K562 (cell line): ENCODE results near the gene YBX3. TPM values are rescaled to one million over a fixed set of nuclear protein-coding genes. Genes with fewer than 3 reads are reported as not detected.

Source experiments
- CREM ChIP-seq: IDR thresholded peaks from 2 replicates; pipeline ENCODE4 v1.6.1; 2014; ENCODE audit warnings: antibody characterized with exemption, low read depth
- DPF2 ChIP-seq: fragments of 450-650 bp; IDR thresholded peaks from 2 replicates; pipeline ENCODE4 v1.6.1; 2016
- KAT2B ChIP-seq: IDR thresholded peaks from one replicate; pipeline ENCODE4 v1.6.1; 2012; ENCODE audit warnings: low read depth, mild to moderate bottlenecking, control low read depth, inconsistent platforms, low read length, moderate library complexity
- MITF ChIP-seq: IDR thresholded peaks from 2 replicates; pipeline ENCODE4 v1.6.1; 2014; ENCODE audit warnings: antibody characterized with exemption
- NFE2 ChIP-seq: IDR thresholded peaks from 2 replicates; pipeline ENCODE4 v1.6.1; 2014; ENCODE audit warnings: antibody characterized with exemption, low read depth
- PHF20 ChIP-seq: fragments of 450-650 bp; IDR thresholded peaks from 2 replicates; pipeline ENCODE4 v1.6.1; 2018; ENCODE audit not compliant: partially characterized antibody
- SMAD2 ChIP-seq: fragments of 150-350 bp; IDR thresholded peaks from 2 replicates; pipeline ENCODE4 v1.6.1; 2014; ENCODE audit warnings: low read depth, mild to moderate bottlenecking, low read length
- STAT5A ChIP-seq: IDR thresholded peaks from 2 replicates; pipeline ENCODE4 v1.6.1; 2012; ENCODE audit warnings: low read length, inconsistent platforms, borderline replicate concordance
- ZBTB34 ChIP-seq: fragments of 250-450 bp; sonication (Bioruptor Pico); IDR thresholded peaks from 2 replicates; pipeline ENCODE4 v1.8.0; 2021; ENCODE audit warnings: mild to moderate bottlenecking, moderate library complexity
- ZBTB7A ChIP-seq: IDR thresholded peaks from 2 replicates; pipeline ENCODE4 v1.6.1; 2011; ENCODE audit warnings: low read depth, mild to moderate bottlenecking, low read length, moderate library complexity, borderline replicate concordance; ENCODE audit not compliant: control insufficient read depth
- ZNF212 ChIP-seq: fragments of 450-650 bp; formaldehyde crosslinking; IDR thresholded peaks from 2 replicates; pipeline ENCODE4 v1.4.0; 2020; ENCODE audit warnings: mild to moderate bottlenecking
- ZNF217 ChIP-seq: sonication (generic); formaldehyde crosslinking; IDR thresholded peaks from 2 replicates; pipeline ENCODE4 v1.8.0; 2022; ENCODE audit warnings: mild to moderate bottlenecking, missing genetic modification reagents
- ZNF263 ChIP-seq: sonication (generic); formaldehyde crosslinking; IDR thresholded peaks from 2 replicates; pipeline ENCODE4 v1.8.0; 2022; ENCODE audit warnings: mild to moderate bottlenecking, missing genetic modification reagents, borderline replicate concordance
- ZNF444 ChIP-seq: fragments of 250-450 bp; sonication (Bioruptor Pico); IDR thresholded peaks from 2 replicates; pipeline ENCODE4 v1.4.0; 2020; ENCODE audit warnings: mild to moderate bottlenecking, moderate library complexity
- ZNF583 ChIP-seq: fragments of 250-450 bp; sonication (Bioruptor Pico); IDR thresholded peaks from 2 replicates; pipeline ENCODE4 v1.4.0; 2020
- ZNF77 ChIP-seq: fragments of 250-450 bp; sonication (Bioruptor Pico); IDR thresholded peaks from 2 replicates; pipeline ENCODE4 v1.5.0; 2020
- polyA plus RNA-seq, 8 experiments: library from polyadenylated mRNA; depleted of rRNA in 4 of 8; stranded (reverse) in 5 of 8; unstranded in 3 of 8; fragments of >200 nt; fragmentation: Nextera tagmentation in 2 of 8; fragmentation: Illumina TruSeq in 1 of 8; extraction: Ambion mirVana in 2 of 8; extraction: Trizol in 1 of 8; gene quantifications; 2 replicates each; pipeline versions ENCODE4 v1.2.1 to v1.2.3, GENCODE V29; 2011 to 2014; ENCODE audit warnings: inconsistent platforms in 1 of 8, missing spikeins in 1 of 8
- total RNA-seq, 7 experiments: library from RNA; depleted of rRNA in 6 of 7; stranded (reverse); fragments of >200 nt in 6 of 7; fragmentation: Illumina TruSeq in 2 of 7; extraction: Trizol in 2 of 7; gene quantifications; 2 replicates each; pipeline versions ENCODE4 v1.2.1 to v1.2.3, GENCODE V29; 2011 to 2021; ENCODE audit warnings: low replicate concordance in 1 of 7
- TF ChIP-seq, protein P1 (sequence below): fragments of 150-350 bp; conservative IDR thresholded peaks from 2 replicates; pipeline ENCODE4 v1.6.1; 2014; ENCODE audit warnings: low read length
- TF ChIP-seq, protein P2 (sequence below), 2 experiments: IDR thresholded peaks; 2 replicates each; pipeline ENCODE4 v1.6.1; 2012; ENCODE audit warnings: improper control_type of control experiment in 2 of 2, low read depth in 2 of 2, low read length in 2 of 2, borderline replicate concordance in 1 of 2

The YBX3 gene
- total and polyA plus RNA-seq, 9 of the 15 experiments (the other 6 are each of a cell fraction or from before 2014, with no cell fraction given): 47.0 to 239 (median 81.5) TPM

DNA sequence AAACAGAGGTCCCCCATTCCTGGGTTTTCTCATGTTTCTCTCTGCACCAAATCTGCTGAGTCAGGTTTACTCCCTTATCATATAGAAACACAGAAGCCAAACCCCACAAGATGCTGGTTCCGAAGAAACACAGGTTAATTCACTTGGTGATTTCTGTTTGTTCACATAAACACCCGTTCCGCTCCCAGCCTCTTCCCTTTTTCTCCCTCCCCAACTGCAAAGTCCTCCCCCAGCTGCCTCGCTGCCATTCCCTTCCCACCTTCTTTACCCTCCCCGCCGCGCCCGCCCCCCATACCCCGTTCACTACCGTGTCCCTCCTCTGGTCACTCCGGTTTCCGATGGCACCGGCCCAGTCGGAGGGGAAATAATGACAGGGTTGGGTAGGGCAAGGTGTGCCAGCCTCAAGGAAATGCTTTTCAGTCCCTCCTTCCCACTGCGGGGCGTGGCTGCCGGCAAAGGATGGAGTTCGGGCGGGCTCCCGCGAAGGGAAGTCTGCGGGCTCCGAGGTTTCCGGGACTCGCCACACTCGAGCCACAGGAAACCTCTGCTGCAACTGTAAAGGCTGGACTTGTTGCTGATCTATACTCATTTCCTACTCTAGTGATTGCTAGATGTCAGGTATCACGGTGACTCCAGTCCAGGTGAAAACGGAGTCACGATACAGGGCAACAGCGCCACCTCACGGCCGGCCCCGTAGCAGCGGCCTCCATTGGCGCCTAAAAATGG, 49.3 kb downstream of the YBX3 start, which contains the start of gene STYK1 (continued):
- TF ChIP-seq ZBTB34 (CRISPR knock-in tag) (no peak), ZNF263 (CRISPR knock-in tag) (no peak), KAT2B (no peak), PHF20 (no peak), ZBTB7A (no peak), ZNF212 (CRISPR knock-in tag) (no peak), CREM (0 out of 2 replicates have a peak, but pooled peaks have one; percentile 4), ZNF217 (no peak), ZNF444 (no peak), ZNF583 (no peak), SMAD2 (no peak), DPF2 (no peak), ZNF77 (CRISPR knock-in tag) (no peak), STAT5A (no peak), MITF (no peak), NFE2 (peak; percentile 82)
- TF ChIP-seq, protein P1, sequence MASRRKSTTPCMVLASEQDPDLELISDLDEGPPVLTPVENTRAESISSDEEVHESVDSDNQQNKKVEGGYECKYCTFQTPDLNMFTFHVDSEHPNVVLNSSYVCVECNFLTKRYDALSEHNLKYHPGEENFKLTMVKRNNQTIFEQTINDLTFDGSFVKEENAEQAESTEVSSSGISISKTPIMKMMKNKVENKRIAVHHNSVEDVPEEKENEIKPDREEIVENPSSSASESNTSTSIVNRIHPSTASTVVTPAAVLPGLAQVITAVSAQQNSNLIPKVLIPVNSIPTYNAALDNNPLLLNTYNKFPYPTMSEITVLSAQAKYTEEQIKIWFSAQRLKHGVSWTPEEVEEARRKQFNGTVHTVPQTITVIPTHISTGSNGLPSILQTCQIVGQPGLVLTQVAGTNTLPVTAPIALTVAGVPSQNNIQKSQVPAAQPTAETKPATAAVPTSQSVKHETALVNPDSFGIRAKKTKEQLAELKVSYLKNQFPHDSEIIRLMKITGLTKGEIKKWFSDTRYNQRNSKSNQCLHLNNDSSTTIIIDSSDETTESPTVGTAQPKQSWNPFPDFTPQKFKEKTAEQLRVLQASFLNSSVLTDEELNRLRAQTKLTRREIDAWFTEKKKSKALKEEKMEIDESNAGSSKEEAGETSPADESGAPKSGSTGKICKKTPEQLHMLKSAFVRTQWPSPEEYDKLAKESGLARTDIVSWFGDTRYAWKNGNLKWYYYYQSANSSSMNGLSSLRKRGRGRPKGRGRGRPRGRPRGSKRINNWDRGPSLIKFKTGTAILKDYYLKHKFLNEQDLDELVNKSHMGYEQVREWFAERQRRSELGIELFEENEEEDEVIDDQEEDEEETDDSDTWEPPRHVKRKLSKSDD: no peak
- TF ChIP-seq, protein P2, sequence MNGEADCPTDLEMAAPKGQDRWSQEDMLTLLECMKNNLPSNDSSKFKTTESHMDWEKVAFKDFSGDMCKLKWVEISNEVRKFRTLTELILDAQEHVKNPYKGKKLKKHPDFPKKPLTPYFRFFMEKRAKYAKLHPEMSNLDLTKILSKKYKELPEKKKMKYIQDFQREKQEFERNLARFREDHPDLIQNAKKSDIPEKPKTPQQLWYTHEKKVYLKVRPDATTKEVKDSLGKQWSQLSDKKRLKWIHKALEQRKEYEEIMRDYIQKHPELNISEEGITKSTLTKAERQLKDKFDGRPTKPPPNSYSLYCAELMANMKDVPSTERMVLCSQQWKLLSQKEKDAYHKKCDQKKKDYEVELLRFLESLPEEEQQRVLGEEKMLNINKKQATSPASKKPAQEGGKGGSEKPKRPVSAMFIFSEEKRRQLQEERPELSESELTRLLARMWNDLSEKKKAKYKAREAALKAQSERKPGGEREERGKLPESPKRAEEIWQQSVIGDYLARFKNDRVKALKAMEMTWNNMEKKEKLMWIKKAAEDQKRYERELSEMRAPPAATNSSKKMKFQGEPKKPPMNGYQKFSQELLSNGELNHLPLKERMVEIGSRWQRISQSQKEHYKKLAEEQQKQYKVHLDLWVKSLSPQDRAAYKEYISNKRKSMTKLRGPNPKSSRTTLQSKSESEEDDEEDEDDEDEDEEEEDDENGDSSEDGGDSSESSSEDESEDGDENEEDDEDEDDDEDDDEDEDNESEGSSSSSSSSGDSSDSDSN (IDR thresholded peaks at IDR 0.05; ENCODE audit: borderline replicate concordance in 1 of 2, low read depth in 2 of 2, low read length in 2 of 2): no peak
